Mucosa of gallbladder (tissue), 1 donor: ENCODE results near the gene ZFP36. TPM values are rescaled to one million over a fixed set of nuclear protein-coding genes. Genes with fewer than 3 reads are reported as not detected.
A peak's percentile ranks its signal among the peaks of the same experiment; 100 is the strongest.

Experiments used
- DNase-seq: peaks from one replicate; pipeline ENCODE4 v3.0.0-alpha.2; 2020; ENCODE audit warnings: low spot score
- total RNA-seq: library from RNA; stranded (reverse); gene quantifications from one replicate; pipeline ENCODE4 v1.2.1, GENCODE V29; 2021
- donor health status: DM: no; HTN: no; CAD: no.

The ZFP36 gene
- total RNA-seq, 1 donor from 2014 or later: 180 TPM

DNA sequence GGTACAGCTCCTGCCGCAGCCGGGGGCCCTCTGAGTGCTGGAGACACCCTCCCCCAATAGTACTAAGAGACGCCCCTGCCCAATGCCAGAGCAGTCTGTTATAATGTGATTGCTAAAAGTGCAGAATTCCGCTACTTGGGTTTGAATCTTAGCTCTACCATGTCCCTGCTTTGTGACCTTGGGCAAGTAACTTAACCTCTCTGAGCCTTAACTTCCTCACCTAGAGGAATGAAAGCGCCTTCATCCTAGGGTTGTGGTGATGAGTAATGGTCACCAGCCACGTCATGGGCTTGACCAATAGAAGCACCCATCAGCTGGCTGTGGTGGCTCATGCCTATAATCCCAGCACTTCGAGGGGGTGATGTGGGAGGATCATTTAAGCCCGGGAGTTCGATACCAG, 12.4 kb downstream of the ZFP36 start:
- no peak for DNase-seq

DNA sequence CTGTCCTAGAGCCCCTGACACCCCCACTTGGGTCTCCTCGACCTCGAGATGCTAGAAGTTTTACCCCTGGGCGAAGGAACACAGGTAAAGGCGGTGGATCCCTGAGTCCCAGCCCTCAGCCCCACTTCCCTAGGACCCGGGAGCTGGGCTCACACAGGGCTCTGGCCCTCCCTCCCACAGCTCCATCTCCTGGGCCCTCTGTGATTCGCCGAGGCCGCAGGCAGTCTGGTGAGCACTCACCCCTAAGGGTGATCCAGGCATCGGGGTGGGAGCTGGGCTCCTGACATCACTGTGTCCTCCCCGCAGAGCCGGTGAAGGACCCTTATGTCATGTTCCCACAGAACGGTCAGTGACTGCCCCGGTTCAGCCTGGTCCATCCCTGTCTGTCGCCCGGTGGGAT, 14.1 kb downstream of the ZFP36 start:
- DNase-seq: no peak

DNA sequence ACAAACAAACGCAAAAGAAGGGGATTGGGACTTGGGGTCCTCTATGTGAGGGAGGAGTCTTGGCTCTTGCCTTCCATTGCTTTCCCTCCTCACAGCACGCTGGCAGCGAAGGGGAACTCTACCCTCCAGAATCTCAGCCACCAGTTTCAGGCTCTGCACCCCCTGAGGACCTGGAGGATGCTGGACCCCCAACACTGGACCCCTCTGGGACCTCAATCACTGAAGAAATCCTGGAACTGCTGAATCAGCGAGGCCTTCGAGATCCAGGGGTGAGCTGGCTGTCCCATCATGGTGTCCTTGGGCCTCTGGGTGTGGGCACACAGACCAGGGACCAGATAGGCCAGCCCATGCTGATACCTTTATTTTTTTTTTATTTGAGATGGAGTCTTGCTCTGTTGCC, 15.4 kb downstream of the ZFP36 start:
- no peak for DNase-seq

DNA sequence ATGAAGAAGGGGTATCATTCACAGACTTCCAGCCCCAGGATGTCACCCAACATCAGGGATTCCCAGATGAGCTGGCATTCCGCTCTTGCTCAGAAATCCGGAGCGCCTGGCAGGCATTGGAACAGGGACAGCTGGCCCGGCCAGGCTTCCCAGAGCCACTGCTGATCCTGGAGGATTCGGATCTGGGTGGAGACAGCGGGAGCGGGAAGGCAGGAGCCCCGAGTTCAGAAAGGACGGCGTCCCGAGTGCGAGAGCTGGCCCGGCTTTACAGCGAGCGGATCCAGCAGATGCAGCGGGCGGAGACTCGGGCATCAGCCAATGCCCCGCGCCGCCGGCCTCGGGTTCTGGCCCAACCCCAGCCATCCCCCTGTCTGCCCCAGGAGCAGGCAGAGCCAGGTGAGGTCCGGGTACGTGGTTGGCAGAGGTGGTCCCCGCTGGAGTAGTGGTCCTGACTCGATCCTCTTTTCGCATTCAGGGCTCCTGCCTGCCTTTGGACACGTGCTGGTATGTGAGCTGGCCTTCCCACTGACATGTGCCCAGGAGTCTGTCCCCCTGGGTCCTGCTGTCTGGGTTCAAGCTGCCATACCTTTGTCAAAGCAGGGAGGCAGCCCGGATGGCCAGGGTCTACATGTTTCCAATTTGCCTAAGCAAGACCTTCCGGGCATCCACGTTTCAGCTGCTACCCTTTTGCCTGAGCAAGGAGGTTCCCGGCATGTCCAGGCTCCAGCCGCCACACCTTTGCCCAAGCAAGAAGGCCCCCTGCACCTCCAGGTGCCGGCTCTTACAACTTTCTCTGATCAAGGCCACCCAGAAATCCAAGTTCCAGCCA, 16.8 kb downstream of the ZFP36 start:
- no peak for DNase-seq

DNA sequence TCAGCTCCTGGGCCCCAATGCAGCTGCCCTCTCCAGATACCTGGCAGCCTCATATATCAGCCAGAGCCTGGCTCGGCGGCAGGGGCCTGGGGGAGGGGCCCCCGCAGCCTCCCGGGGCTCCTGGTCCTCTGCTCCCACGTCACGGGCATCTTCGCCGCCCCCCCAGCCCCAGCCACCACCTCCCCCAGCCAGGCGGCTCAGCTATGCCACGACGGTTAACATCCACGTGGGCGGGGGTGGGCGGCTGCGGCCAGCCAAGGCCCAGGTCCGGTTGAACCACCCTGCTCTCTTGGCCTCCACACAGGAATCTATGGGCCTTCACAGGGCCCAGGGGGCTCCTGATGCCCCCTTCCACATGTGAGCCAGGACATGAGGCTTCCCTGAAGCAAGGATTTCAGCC, 18.3 kb downstream of the ZFP36 start:
- no peak for DNase-seq

DNA sequence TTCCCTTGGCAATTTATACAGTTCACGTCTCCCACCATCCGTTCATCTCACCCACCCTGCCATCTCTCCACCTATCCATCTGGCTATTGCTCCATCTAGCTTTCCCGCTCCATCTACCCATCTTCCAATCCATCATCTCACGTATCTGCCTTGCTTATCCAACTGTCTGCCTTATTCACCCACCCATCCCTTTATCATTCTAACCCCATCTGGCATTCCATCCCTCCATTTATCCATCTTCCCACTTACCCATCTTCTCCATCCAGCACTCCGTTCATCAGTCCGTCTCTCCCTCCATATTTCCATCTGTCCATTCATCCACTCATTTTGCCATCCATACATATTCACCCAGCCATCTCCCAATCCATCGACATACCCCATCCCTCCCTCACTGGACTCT, 19.1 kb downstream of the ZFP36 start:
- no peak for DNase-seq

DNA sequence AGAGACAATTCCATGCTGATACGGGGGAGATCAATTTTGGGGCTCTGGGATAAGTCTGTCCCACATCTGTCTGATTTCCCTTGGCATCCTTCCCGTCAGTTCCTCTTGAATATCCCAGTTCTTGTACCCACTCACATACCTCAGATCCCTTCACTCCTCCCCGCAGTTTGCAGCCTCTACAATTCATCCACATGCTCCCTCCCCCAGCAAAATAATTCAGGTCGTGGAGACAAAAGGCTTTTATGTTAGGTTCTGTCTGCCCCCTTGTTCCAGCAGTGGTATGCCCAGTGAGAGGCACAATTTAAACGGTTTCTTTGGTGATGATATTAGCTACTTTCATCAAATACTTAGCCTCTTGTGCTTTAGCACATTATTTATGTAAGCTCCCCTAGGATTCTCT, 19.5 kb downstream of the ZFP36 start:
- no peak for DNase-seq

DNA sequence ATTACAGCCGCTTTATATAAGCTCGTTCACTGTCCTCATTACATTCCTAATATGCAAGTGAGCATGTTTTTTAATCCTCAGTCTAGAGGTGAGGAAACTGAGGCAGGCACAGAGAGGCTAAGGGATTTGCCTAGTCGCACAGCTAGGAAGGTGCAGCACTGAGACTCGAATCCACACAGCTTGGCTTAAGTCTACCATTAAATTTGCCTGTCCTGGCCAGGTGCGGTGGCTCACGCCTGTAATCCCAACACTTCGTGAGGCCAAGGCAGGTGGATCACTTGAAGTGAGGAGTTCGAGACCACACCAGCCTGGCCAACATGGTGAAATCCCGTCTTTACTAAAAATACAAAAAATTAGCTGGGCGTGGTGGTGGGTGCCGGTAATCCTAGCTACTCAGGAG, 21.1 kb downstream of the ZFP36 start:
- DNase-seq: no peak

DNA sequence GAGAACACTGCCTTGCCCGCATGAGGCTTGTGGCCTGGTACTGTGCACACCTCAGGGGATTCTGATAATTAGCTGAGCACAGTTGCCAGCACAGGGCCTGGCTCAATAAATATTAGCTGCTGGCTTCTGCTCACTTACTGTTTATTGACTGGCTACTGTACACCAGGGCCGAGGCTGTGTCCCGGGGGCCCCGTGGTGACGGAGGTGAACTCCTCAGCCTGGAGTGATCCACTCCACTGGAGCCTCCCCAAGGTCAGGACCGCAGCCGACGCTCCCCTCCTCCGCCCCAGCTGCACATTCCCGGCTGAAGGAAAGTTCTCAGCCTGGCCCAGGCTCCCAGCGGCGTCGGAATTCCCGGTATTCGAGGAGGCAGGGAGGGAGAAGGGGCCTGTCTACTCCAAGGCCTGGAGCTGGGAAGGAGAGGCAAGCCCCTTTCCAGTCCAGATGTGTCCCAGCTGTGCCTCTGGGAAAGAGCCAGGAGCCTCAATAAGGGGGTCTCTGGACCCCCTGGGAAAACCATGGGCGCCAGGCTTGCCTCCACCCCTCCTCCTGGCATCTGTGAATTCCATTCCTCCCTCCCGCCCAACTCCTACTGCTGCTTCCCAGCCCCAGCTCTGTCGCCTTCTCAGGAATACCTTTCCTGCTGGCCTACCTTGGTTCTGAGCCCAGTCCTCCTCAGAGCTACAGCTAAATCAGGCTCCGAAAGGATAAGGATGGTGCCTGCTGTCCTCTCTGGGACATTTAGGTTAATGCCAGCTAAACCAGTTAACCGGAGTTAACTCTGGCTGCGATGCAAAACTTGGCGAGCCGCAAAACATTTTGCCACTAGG, 21.9 kb downstream of the ZFP36 start:
- peak; percentile 65 for DNase-seq

DNA sequence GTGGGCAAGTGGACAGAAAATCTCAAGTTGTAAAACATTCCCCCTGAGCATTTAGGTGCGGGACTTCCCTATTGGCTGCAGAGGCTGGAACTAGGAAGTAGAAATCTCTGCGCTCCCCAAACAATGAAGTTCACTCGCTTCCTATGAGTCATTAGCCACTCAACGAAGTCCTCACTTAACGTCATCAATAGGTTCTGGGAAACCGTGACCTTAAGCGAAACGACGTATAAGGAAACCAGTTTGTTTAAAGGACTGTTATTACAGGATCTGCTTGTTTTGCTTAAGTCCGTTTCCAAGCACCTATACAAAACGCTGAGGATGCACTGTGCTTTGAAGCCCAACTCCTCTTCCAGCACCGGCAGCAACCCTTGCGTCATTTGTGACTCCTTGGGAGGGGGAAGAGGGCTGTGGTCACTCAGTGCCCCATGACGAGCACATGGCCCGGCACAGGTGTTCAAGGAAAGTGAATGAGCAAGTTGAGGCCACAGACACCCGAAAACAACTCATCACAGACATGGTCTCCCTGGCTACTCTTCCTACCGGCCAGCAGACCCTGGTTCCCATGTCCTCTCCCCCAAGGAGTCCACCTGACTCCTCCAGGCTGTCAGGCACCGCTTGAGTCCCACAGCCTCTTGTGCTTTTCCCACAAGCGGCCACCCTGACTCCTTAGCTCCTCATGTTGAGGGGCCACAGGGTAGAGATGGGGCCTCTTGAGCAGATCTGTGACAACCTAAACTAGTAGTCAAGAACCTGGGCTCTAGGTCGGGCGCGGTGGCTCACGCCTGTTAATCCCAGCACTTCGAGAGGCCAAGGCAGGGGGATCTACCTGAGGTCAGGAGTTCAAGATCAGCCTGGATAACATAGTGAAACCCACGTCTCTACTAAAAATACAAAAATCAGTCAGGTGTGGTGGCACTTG, 24.3 kb downstream of the ZFP36 start:
- peak; percentile 56 for DNase-seq

DNA sequence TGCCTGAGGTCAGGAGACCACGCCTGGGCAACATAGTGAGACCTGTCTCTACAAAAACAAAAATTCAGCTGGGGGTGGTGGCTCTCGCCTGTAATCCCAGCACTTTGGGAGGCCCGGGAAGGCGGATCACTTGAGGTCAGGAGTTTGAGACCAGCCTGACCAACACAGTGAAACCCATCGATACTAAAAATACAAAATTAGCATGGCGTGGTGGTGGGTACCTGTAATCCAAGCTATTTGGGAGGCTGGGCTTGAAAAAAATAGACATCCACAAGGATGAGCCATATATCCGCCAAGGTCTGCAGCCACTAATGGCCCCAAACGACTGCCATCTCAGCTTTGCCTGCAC, 26.0 kb downstream of the ZFP36 start:
- DNase-seq: no peak

DNA sequence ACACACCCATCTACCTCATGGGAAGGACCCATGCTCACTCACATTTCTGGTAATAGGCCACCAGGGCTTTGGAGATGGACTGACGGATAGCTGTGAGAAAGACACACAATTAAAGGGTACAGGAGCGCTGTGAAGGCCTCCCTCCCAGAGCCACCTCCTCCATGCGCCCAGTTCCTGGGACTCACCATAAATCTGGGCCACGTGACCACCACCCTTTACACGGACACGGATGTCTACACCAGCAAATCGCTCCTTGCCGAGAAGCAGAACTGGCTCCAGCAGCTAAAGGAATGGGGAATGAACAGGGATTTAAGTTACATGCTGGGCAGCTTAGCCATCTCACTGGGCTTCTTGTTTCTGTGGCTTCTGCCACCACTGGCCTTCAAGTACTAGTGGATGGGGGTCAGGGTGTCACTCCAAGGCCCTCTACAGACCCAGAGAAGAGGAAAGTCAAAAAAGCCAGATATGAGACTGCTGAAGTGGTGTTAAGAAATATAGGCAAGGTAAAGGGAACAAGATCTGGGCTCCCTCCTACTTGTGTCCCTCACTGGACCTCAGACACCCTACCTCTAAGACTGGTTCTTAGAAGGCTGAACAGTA, 26.9 kb downstream of the ZFP36 start:
- DNase-seq: no peak

DNA sequence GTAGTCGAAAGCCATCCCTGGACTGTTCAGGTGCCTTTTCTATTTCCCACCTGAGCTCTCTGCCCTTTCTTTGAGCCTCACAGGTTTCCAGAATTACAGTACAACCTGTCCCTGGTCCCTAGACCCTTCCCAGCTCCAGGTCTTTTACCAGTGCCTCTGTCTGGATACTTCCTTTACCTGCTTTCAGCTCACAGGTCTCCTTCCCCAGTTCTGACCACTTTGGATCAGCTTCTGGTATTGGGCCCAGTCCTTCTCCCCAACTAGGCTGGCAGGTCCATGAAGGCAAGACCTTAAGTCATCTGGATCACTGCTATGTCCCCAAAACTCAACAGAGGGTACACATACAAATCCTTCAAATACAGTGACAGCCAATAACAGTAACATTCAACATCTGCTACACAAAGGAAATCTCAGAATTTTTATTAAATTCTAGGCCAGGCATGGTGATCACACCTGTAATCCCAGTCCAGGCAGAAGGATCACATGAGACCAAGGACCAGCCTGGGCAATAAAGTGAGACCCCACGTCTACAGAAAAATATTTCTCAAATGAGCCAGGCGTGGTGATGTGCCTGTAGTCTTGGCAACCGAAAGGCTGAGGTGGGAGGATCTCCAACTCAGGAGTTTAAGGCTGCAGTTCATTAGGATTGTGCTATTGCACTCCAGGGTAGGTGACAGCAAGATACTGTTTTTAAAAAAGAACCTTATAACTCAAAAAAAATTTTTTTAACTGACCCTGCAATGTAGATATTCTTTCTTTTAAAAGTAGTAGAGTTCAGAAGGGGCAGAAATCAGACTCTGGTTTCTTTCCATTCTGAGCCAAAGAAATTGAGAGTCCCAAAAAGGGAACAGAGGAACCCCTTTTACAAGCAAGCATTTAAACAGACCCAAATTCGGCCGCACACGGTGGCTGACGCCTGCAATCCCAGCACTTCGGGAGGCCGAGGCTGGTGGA, 27.8 kb downstream of the ZFP36 start:
- no peak for DNase-seq

DNA sequence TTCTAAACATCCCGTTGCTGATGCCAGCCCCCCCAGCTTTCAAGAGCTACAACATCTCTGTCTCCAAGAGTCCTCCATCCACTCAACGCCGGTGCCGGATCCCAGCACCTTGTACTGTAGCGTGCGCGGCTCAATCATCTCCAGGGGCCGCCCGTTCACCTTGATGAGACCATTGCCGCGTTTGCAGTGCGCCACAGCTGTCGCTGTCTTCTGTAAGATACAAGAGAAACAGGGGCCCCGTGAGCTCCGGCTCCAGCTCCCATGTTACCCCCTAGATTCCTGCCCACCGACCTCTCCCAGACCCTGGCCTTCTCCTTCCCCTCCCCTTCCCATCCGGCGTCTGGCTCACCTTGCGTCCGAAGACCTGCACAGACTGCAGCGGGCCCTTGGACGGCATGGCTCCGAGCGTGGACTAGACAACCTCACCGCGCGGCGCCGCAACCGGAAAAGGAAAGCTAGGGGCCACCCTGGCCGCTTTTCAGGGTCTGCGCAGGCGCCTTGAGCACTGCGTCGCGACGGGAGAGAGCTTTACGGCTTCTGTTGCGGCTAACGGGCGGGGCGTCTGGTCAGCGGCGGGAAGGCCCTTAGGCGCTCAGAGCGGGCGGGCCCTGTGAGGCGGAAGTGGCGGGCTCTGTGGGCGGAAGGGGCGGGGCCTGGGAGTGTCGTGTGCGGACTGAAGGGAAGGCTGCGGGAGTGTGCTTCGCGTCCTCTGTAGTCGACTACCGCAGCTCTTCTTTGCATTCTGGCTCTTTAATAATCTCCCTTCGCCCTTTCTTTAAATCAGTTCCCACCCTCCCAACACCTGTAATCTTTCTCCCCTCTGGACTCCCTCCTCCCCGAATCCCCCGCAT, 29.1 kb downstream of the ZFP36 start, which contains the start of gene RPS16:
Gene RPS16, minus strand, starts transcription at position 451 of the 851 bp plus-strand sequence. Its CDS starts 54 bp downstream, at position 397.
- DNase-seq: peak; percentile 98

DNA sequence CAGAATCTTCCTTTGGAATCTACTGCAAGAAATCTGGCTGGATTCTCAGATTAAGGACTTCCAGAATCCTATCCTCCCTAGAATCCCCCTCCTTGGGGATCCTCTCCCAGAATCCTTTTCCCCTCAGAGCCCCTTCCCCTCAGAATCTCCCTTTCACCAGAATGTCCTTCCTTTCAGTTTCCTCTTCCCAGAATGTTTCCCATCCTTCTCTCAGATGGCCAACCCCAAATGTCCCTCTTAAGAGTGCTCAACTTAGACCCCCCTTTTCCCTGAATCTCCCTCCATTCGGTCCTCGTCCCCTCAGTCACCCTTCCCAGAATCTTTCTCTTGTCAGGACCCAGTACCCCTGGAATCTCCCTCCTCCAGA, 29.7 kb downstream of the ZFP36 start:
- no peak for DNase-seq

DNA sequence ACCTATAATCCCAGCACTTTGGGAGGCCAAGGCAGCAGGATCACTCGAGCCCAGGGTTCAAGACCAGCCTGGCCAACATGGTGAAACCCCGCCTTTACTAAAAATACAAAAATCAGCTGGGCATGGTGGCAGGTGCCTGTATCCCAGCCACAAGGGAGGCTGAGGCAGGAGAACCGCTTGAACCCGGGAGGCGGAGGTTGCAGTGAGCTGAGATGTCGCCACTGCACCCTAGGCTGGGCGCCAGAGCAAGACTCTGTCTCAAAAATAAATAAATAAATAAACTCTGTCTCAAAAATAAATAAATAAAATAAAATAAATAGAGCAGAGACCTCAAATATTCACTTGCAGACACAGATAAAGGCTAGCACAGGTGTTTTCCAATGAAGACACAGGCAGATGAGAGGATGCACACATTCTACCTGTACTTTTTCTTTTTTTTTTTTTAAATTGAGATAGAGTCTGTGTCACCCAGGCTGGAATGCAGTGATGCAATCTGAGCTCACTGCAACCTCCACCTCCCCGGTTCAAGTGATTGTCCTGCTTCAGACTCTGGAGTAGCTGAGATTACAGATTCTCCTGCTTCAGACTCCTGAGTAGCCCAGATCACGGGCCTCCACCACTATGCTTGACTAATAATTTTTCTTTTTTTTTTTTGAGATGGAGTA, 31.8 kb downstream of the ZFP36 start:
- no peak for DNase-seq

DNA sequence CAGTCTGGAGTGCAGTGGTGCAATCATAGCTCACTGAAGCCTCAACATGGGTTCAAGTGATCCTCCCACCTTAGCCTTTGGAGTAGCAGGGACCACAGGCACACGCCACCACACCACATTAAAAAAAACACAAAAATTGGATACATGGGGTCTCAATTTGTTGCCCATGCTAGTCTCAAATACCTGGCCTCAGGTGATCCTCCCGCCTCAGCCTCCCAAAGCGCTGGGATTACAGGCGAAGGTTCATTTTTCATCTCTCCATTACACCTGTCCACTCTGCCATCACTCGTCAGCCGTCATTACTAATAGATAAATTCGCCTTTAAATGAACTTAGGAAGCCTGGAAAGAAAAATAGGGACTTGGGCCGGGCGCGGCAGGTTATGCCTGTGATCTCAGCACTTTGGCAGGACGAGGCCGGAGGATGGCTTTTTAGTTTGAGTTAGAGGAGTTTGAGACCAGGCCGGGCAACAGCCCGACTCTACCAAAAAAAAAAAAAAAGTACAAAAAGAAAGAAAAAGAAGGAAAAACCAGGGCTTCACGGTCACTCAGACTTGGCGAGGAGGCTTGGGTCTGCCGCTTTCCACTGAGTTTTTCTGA, 38.0 kb downstream of the ZFP36 start:
- DNase-seq: no peak
